Measurements from ENCODE around the gene C10orf95.

Gene C10orf95

DNA sequence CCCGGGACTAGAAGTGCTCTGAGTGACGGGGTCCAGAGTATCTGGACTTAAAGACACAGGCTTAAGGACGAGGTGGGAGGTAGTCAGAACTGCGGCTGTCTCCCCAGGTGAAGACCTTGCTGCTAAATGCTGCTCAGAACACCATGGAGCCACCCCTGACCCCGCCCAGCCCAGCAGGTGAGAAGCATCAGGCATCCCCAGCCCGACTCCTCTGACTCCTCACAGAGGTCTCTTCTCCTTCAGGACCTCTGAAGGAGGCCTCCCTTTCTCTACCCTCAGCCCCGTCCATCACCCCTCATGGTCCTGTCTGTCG lies 50.0 kb downstream of the C10orf95 start:
- Histone ChIP-seq H3K27ac (no peak overlapping the region), H3K27me3 (replicated peaks) (no peaks in the 10 kb centered on the region), H3K36me3 (replicated peaks) (peaks cover 22% of the 10 kb centered on the region), H3K4me3 (ENCODE audit: low read depth, low read length) (no peak overlapping the region)
- no peak for DNase-seq
- in situ Hi-C loops (cut with HindIII; ENCODE audit: low pct_ligation_motif_present, low sequenced_read_pairs), result no loop called here
- TF ChIP-seq, protein P1, sequence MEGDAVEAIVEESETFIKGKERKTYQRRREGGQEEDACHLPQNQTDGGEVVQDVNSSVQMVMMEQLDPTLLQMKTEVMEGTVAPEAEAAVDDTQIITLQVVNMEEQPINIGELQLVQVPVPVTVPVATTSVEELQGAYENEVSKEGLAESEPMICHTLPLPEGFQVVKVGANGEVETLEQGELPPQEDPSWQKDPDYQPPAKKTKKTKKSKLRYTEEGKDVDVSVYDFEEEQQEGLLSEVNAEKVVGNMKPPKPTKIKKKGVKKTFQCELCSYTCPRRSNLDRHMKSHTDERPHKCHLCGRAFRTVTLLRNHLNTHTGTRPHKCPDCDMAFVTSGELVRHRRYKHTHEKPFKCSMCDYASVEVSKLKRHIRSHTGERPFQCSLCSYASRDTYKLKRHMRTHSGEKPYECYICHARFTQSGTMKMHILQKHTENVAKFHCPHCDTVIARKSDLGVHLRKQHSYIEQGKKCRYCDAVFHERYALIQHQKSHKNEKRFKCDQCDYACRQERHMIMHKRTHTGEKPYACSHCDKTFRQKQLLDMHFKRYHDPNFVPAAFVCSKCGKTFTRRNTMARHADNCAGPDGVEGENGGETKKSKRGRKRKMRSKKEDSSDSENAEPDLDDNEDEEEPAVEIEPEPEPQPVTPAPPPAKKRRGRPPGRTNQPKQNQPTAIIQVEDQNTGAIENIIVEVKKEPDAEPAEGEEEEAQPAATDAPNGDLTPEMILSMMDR (IDR thresholded peaks at IDR 0.05; ENCODE audit: low read depth, low read length, missing control alignments), result no peak

DNA sequence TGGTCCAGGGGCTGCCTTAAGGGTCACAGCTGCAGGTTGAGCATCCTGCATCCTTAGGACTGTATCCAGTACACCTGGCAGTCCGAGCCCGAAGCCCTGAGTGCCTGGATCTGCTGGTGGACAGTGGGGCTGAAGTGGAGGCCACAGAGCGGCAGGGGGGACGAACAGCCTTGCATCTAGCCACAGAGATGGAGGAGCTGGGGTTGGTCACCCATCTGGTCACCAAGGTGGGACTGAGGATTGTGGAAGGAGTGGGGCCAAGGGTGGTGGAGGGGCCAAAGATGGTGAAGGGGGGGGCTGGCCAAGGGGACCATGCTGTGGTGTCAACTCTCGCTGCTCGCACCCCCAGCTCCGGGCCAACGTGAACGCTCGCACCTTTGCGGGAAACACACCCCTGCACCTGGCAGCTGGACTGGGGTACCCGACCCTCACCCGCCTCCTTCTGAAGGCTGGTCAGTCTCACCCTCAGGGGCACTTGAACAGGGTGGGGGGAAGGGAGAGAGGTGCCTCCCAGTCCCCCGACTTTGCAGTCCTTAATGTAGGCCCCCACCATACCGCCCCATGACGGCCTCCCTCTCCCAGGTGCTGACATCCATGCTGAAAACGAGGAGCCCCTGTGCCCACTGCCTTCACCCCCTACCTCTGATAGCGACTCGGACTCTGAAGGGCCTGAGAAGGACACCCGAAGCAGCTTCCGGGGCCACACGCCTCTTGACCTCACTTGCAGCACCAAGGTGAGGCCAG lies 50.6 kb downstream of the C10orf95 start:
- H3K27me3 ChIP-seq (replicated peaks), result no peaks in the 10 kb centered on the region
- H3K27ac ChIP-seq, result no peak overlapping the region
- no peak overlapping the region for H3K4me3 ChIP-seq (ENCODE audit: low read depth, low read length)
- in situ Hi-C loops (cut with HindIII; ENCODE audit: low pct_ligation_motif_present, low sequenced_read_pairs), result no loop called here
- no peak for DNase-seq
- H3K36me3 ChIP-seq (replicated peaks), result peaks cover 22% of the 10 kb centered on the region
- TF ChIP-seq, protein P1 (IDR thresholded peaks at IDR 0.05; ENCODE audit: low read depth, low read length, missing control alignments), result no peak

DNA sequence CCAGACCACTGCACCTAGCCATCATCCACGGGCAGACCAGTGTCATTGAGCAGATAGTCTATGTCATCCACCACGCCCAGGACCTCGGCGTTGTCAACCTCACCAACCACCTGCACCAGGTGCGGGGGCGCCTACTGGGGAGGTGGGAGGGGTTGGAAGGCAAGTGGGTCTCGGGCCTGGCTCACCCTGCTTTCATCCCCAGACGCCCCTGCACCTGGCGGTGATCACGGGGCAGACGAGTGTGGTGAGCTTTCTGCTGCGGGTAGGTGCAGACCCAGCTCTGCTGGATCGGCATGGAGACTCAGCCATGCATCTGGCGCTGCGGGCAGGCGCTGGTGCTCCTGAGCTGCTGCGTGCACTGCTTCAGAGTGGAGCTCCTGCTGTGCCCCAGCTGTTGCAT lies 51.3 kb downstream of the C10orf95 start:
- Histone ChIP-seq H3K27me3 (replicated peaks) (no peaks in the 10 kb centered on the region), H3K4me3 (ENCODE audit: low read depth, low read length) (no peak overlapping the region), H3K36me3 (replicated peaks) (peaks cover 22% of the 10 kb centered on the region), H3K27ac (no peak overlapping the region)
- TF ChIP-seq, protein P1 (IDR thresholded peaks at IDR 0.05; ENCODE audit: low read depth, low read length, missing control alignments), result no peak
- DNase-seq, result no peak
- in situ Hi-C loops (cut with HindIII; ENCODE audit: low pct_ligation_motif_present, low sequenced_read_pairs), result no loop called here
